ENCODE data around the gene AGMO. TPM values are rescaled to one million over a fixed set of nuclear protein-coding genes. Genes with fewer than 3 reads are reported as not detected.

AGMO gene
- total RNA-seq, 2 donors from 2014 or later: not detected

- ATAC-seq (no peak), DNase-seq (no peak)
- H3K4me3 Mint-ChIP-seq: no peak overlapping the region
- H3K4me1 Mint-ChIP-seq: no peaks in the 10 kb centered on the region
- no peaks in the 10 kb centered on the region for H3K9me3 ChIP-seq (ENCODE audit: control insufficient read depth, low read length, poor library complexity, severe bottlenecking)
- no peak overlapping the region for H3K27ac Mint-ChIP-seq
- H3K36me3 Mint-ChIP-seq (ENCODE audit: low read depth): no peaks in the 10 kb centered on the region
- no peaks in the 10 kb centered on the region for H3K27me3 Mint-ChIP-seq
Measured at GRCh38 chr7:15378494-15379145, 183.2 kb downstream of the AGMO start.

GRCh38 chr7:15376600-15376999 lies 185.2 kb downstream of the AGMO start:
- Mint-ChIP-seq H3K36me3 (ENCODE audit: low read depth) (no peaks in the 10 kb centered on the region), H3K27me3 (no peaks in the 10 kb centered on the region), H3K27ac (no peak overlapping the region), H3K4me1 (no peaks in the 10 kb centered on the region), H3K4me3 (no peak overlapping the region)
- H3K9me3 ChIP-seq (ENCODE audit: control insufficient read depth, low read length, poor library complexity, severe bottlenecking): no peaks in the 10 kb centered on the region
- DNase-seq (no peak), ATAC-seq (no peak)

GRCh38 chr7:15370441-15370840 lies 191.4 kb downstream of the AGMO start:
- DNase-seq (no peak), ATAC-seq (no peak)
- Mint-ChIP-seq H3K4me3 (no peak overlapping the region), H3K4me1 (no peaks in the 10 kb centered on the region), H3K27ac (no peak overlapping the region), H3K36me3 (ENCODE audit: low read depth) (no peaks in the 10 kb centered on the region), H3K27me3 (no peaks in the 10 kb centered on the region)
- H3K9me3 ChIP-seq (ENCODE audit: control insufficient read depth, low read length, poor library complexity, severe bottlenecking): no peaks in the 10 kb centered on the region

DNA sequence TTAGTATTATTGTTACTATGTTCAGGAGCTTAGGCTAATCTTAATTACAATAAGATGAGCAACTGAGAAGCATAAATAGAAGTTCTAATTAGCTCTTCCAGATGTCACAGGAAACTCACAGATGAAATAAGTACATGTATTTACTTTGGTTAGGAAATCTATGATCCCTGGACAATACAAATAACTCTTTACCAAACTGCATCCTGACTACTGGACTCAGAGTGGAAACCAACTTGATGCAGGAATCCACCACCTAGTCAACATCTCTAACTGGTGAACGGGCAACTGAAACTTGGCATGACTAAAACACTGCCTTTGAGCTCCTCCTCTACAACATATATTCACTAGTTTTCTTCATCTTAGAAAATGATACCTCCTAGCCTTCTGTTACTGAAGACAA lies 193.2 kb downstream of the AGMO start:
- no peak overlapping the region for H3K4me3 Mint-ChIP-seq
- H3K27me3 Mint-ChIP-seq: no peaks in the 10 kb centered on the region
- H3K4me1 Mint-ChIP-seq: no peaks in the 10 kb centered on the region
- no peak for ATAC-seq
- H3K9me3 ChIP-seq (ENCODE audit: control insufficient read depth, low read length, poor library complexity, severe bottlenecking): no peaks in the 10 kb centered on the region
- no peak for DNase-seq
- no peaks in the 10 kb centered on the region for H3K36me3 Mint-ChIP-seq (ENCODE audit: low read depth)
- H3K27ac Mint-ChIP-seq: no peak overlapping the region

DNA sequence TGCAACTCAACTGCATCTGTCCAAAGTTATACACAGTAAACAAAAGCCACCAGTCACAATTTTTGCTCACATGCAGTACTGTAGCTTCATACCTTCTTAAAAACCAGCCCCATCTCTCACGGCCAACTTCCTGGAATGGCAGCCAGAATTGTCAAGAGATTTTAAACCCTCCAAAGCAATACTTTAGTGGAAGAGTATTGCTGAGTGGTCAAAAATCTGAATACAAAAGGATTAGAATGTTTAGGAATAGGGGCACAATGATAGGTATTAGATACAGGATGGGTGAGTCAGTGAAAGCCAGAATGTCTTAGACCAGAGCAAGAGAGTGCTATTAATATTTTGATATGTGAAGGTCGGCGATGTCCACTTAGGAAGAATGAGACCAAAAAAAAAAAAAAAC lies 193.9 kb downstream of the AGMO start:
- ATAC-seq (no peak), DNase-seq (no peak)
- no peaks in the 10 kb centered on the region for H3K4me1 Mint-ChIP-seq
- H3K27ac Mint-ChIP-seq: no peak overlapping the region
- no peak overlapping the region for H3K4me3 Mint-ChIP-seq
- no peaks in the 10 kb centered on the region for H3K9me3 ChIP-seq (ENCODE audit: control insufficient read depth, low read length, poor library complexity, severe bottlenecking)
- no peaks in the 10 kb centered on the region for H3K27me3 Mint-ChIP-seq
- H3K36me3 Mint-ChIP-seq (ENCODE audit: low read depth): no peaks in the 10 kb centered on the region

DNA sequence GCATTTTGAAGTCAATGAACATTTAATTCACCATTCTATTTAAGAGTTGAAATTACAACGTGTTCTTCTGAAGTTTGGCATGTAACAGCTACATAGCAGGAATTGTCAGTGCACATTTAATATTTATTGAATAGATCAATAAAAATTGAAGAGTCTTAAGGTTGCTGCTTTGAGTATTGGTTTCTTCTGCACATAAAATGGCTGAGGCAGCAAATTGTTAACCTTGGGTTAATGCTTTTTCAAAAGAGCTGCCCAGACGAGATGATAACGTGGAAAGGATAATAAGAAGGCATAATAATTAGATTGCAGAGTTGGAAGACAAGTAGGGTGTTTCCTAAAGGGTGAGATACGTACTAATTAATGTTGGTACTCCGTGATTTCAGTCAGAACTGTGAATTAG lies 203.7 kb downstream of the AGMO start:
- Mint-ChIP-seq H3K27me3 (no peaks in the 10 kb centered on the region), H3K4me1 (no peaks in the 10 kb centered on the region)

GRCh38 chr7:15352421-15353206 lies 209.2 kb downstream of the AGMO start:
- Mint-ChIP-seq H3K27me3 (no peaks in the 10 kb centered on the region), H3K4me1 (no peaks in the 10 kb centered on the region), H3K36me3 (ENCODE audit: low read depth) (no peaks in the 10 kb centered on the region), H3K4me3 (no peak overlapping the region), H3K27ac (no peak overlapping the region)
- no peaks in the 10 kb centered on the region for H3K9me3 ChIP-seq (ENCODE audit: control insufficient read depth, low read length, poor library complexity, severe bottlenecking)
- DNase-seq: no peak
- ATAC-seq: no peak

More for the DNA sequence above, 203.7 kb downstream of the AGMO start:
- no peak for DNase-seq
- Mint-ChIP-seq H3K27ac (no peak overlapping the region), H3K4me3 (no peak overlapping the region), H3K36me3 (ENCODE audit: low read depth) (no peaks in the 10 kb centered on the region)
- ATAC-seq: no peak
- H3K9me3 ChIP-seq (ENCODE audit: control insufficient read depth, low read length, poor library complexity, severe bottlenecking): no peaks in the 10 kb centered on the region

GRCh38 chr7:15345216-15345615 lies 216.6 kb downstream of the AGMO start:
- Mint-ChIP-seq H3K4me3 (no peak overlapping the region), H3K36me3 (ENCODE audit: low read depth) (no peaks in the 10 kb centered on the region), H3K4me1 (no peaks in the 10 kb centered on the region), H3K27me3 (no peaks in the 10 kb centered on the region), H3K27ac (no peak overlapping the region)
- DNase-seq (no peak), ATAC-seq (no peak)
- no peaks in the 10 kb centered on the region for H3K9me3 ChIP-seq (ENCODE audit: control insufficient read depth, low read length, poor library complexity, severe bottlenecking)

GRCh38 chr7:15341817-15342216 lies 220.0 kb downstream of the AGMO start:
- no peaks in the 10 kb centered on the region for H3K9me3 ChIP-seq (ENCODE audit: control insufficient read depth, low read length, poor library complexity, severe bottlenecking)
- no peaks in the 10 kb centered on the region for H3K36me3 Mint-ChIP-seq (ENCODE audit: low read depth)
- no peak for DNase-seq

GRCh38 chr7:15336146-15336545 lies 225.7 kb downstream of the AGMO start:
- Mint-ChIP-seq H3K36me3 (ENCODE audit: low read depth) (no peaks in the 10 kb centered on the region), H3K27ac (no peak overlapping the region), H3K4me1 (no peaks in the 10 kb centered on the region), H3K27me3 (no peaks in the 10 kb centered on the region), H3K4me3 (no peak overlapping the region)
- ATAC-seq (no peak), DNase-seq (no peak)
- H3K9me3 ChIP-seq (ENCODE audit: control insufficient read depth, low read length, poor library complexity, severe bottlenecking): no peaks in the 10 kb centered on the region

More at GRCh38 chr7:15341817-15342216, 220.0 kb downstream of the AGMO start:
- Mint-ChIP-seq H3K4me1 (no peaks in the 10 kb centered on the region), H3K27ac (no peak overlapping the region), H3K27me3 (no peaks in the 10 kb centered on the region), H3K4me3 (no peak overlapping the region)
- ATAC-seq: no peak

- no peaks in the 10 kb centered on the region for H3K9me3 ChIP-seq (ENCODE audit: control insufficient read depth, low read length, poor library complexity, severe bottlenecking)
- Mint-ChIP-seq H3K4me1 (no peaks in the 10 kb centered on the region), H3K27ac (no peak overlapping the region), H3K4me3 (no peak overlapping the region), H3K27me3 (no peaks in the 10 kb centered on the region), H3K36me3 (ENCODE audit: low read depth) (no peaks in the 10 kb centered on the region)
- ATAC-seq: no peak
- DNase-seq: no peak
Measured at GRCh38 chr7:15335390-15335789, 226.4 kb downstream of the AGMO start.

DNA sequence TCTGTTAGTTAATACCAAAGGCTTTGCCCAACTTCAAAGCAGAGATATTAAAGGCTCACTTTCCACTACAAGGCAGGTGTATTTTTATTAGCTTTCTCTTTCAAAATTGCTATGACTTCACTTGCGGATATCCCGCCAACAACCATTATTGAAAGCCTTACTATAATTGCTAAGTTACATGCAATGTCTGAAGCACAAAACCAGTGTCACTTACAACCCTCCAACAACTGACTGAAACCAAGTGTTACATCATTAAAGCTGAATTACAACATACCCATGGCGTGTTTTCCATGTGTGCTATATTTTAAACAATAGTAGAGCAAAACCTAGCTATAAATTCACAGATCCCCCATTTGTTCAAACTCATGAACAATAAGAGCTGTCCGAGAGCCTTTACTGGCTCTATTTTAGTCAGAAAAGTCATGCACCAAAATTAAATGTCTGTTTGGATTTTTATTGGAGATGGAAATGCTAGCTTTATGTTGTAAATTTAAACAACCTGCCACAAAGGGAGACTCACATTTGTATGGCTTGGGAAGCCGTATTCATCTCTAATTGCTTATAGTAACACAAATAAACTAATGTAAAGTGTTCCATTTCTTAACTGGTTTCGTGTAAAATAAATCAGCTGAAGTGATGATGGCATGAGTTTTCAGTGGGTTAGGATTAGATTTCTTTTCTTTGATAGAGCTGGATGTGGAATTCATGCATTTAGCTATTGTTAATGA lies 227.1 kb downstream of the AGMO start:
- DNase-seq (no peak), ATAC-seq (no peak)
- no peaks in the 10 kb centered on the region for H3K4me1 Mint-ChIP-seq
- H3K4me3 Mint-ChIP-seq: no peak overlapping the region
- H3K9me3 ChIP-seq (ENCODE audit: control insufficient read depth, low read length, poor library complexity, severe bottlenecking): no peaks in the 10 kb centered on the region
- no peaks in the 10 kb centered on the region for H3K27me3 Mint-ChIP-seq
- H3K27ac Mint-ChIP-seq: no peak overlapping the region
- no peaks in the 10 kb centered on the region for H3K36me3 Mint-ChIP-seq (ENCODE audit: low read depth)

GRCh38 chr7:15332956-15333355 lies 228.9 kb downstream of the AGMO start:
- no peaks in the 10 kb centered on the region for H3K9me3 ChIP-seq (ENCODE audit: control insufficient read depth, low read length, poor library complexity, severe bottlenecking)
- Mint-ChIP-seq H3K27ac (no peak overlapping the region), H3K27me3 (no peaks in the 10 kb centered on the region), H3K4me1 (no peaks in the 10 kb centered on the region), H3K4me3 (no peak overlapping the region), H3K36me3 (ENCODE audit: low read depth) (no peaks in the 10 kb centered on the region)
- ATAC-seq (no peak), DNase-seq (no peak)

Data from T-helper 17 cell (primary cell).